Hepatocyte (in vitro differentiated cells): ENCODE results near the gene HTT.

ENCODE experiments used
- CTCF ChIP-seq: fragments of 200-600 bp; sonication (generic); IDR thresholded peaks from 2 replicates; pipeline ENCODE4 v1.5.1; 2016; ENCODE audit warnings: antibody characterized with exemption, mild to moderate bottlenecking; ENCODE audit not compliant: poor library complexity
- EZH2 ChIP-seq: fragments of 200-600 bp; sonication (generic); IDR thresholded peaks from 2 replicates; pipeline ENCODE4 v1.6.1; 2016; ENCODE audit warnings: antibody characterized with exemption, mild to moderate bottlenecking, borderline replicate concordance
- EZH2phosphoT487 ChIP-seq: fragments of 200-600 bp; sonication (generic); IDR thresholded peaks from one replicate; pipeline ENCODE4 v1.6.1; 2018; ENCODE audit warnings: antibody characterized with exemption, mild to moderate bottlenecking, low read depth, moderate library complexity; ENCODE audit not compliant: unreplicated experiment, severe bottlenecking

- no peak for TF ChIP-seq EZH2
- no peak for TF ChIP-seq CTCF
- no peak for TF ChIP-seq EZH2phosphoT487
Measured at GRCh38 chr4:3114377-3114776, 39.9 kb downstream of the HTT start.
